GM10248 (cell line): ENCODE results near the gene MRPS11.

ENCODE experiments used
- CTCF ChIA-PET: fragments of 300-600 bp; sonication (Branson Sonifier 250); formaldehyde crosslinking; extraction: SDS; loops from one replicate; lab custom pipeline; 2021; ENCODE audit warnings: antibody characterized with exemption; lab: Yijun Ruan, JAX
- POLR2A ChIA-PET: fragments of 350-650 bp; sonication (Branson Sonifier 250); formaldehyde crosslinking; extraction: SDS; loops from one replicate; lab custom pipeline; 2020; ENCODE audit warnings: antibody characterized with exemption; lab: Yijun Ruan, JAX
- DNase-seq: peaks from one replicate; pipeline ENCODE4 v3.0.0; 2012; ENCODE audit errors: extremely low spot score
- TF ChIP-seq, protein P1 (sequence below): IDR thresholded peaks from 2 replicates; pipeline ENCODE4 v1.5.1; 2012; ENCODE audit warnings: mild to moderate bottlenecking, low read depth; ENCODE audit errors: extremely low read depth, missing control alignments, control extremely low read depth

MRPS11 gene

DNA sequence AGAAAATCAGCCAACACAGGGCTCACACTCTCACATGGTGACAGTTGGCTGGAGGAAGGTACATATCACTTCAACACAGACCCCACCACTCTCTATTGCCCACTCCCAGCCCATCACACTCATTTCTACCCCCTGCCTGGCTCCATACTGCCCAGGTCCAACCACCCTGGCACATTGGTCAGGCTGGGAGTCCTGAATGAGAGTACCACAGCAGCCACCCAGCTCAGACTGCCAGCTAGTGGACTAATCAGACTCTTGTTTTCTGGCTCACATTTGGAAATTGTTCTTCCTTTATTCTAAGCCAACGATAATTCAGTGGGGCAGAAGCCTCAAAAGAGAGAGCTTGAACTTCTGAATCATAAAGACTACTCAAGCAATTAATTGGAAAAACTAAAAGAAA is 20.3 kb upstream of the MRPS11 start:
- TF ChIP-seq, protein P1, sequence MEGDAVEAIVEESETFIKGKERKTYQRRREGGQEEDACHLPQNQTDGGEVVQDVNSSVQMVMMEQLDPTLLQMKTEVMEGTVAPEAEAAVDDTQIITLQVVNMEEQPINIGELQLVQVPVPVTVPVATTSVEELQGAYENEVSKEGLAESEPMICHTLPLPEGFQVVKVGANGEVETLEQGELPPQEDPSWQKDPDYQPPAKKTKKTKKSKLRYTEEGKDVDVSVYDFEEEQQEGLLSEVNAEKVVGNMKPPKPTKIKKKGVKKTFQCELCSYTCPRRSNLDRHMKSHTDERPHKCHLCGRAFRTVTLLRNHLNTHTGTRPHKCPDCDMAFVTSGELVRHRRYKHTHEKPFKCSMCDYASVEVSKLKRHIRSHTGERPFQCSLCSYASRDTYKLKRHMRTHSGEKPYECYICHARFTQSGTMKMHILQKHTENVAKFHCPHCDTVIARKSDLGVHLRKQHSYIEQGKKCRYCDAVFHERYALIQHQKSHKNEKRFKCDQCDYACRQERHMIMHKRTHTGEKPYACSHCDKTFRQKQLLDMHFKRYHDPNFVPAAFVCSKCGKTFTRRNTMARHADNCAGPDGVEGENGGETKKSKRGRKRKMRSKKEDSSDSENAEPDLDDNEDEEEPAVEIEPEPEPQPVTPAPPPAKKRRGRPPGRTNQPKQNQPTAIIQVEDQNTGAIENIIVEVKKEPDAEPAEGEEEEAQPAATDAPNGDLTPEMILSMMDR = no peak
- ChIA-PET POLR2A (no interaction called here), CTCF (interaction anchor here (0.9 to 3.8 kb wide), 3 partner anchors 8 to 202 kb away, joined by 3 to 21 read pairs (median 3); no protein-coding TSS in a partner anchor)
- no peak for DNase-seq

DNA sequence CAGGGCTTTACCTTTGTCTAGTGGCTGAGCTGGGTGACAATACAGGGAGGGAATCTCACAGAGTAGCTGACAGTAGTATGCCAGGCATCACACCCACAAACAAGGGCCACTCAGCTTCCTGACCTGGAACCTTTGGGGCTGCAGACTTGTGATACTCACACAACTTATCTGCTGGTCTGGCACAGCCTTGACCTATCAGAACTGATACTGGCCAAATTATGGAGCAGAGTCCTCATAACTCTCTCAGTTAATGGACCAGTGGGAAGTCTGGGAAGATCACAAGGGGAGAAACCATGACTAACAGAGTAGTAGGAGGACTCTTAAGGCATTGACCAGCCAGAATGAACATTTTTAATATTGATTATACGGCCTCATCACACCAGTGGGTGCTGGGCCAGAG is 19.8 kb upstream of the MRPS11 start:
- TF ChIP-seq, protein P1 = no peak
- DNase-seq = no peak
- CTCF ChIA-PET = interaction anchor here (0.8 to 3.8 kb wide), 4 partner anchors 8 to 202 kb away, joined by 3 to 21 read pairs (median 3); no protein-coding TSS in a partner anchor
- POLR2A ChIA-PET = no interaction called here

DNA sequence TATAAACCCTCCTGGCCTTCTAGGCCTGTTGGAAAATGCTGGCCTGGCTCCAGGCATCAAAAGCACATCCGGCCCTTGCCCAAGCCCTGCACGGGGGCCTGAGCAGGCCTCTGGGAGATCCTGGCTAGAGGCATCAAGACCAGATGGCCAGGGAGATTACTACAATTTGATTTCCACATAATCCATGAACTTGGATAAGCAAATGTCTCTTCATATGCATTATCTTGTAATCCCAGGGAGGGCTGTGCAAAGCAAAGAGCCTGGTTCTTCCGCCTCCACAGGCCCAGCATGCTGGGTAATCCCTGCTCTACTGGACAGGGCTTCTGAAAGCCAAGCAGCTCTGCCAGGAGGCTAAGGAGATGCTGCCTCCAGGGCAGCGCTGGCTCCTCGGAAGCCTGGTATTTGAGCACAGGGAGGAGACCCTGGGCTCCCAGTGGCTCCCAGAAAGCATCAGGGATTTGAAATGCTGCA is 18.5 kb upstream of the MRPS11 start:
- ChIA-PET CTCF (interaction anchor here (0.7 to 8.0 kb wide), 8 partner anchors 10 to 287 kb away, joined by 3 to 95 read pairs (median 3); partner anchors contain the start of genes MRPL46 and MRPS11), POLR2A (no interaction called here)
- TF ChIP-seq, protein P1 = no peak
- DNase-seq = no peak

DNA sequence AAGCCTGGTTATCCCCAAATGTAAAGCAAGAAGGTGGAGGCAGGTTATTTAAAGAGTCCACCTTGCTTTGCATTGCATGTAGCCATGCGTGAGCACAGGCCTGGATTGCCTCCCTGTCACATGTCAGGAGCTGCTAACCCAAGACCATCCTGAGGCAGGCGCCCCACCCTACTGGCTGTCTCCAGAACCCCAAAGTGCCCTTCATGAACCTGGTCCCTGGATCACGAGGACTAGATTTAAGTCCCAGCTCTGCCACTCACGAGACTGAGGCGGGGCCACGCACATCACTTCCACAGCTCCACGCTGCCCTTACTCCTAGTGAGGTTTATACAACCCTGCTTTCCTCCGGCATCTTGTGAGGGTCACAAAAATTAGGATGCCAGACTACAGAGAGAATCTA is 17.9 kb upstream of the MRPS11 start:
- CTCF ChIA-PET = interaction anchor here (0.7 to 8.0 kb wide), 11 partner anchors 7 to 286 kb away, joined by 3 to 95 read pairs (median 3); partner anchors contain the start of genes MRPL46 and MRPS11
- TF ChIP-seq, protein P1 = no peak
- POLR2A ChIA-PET = no interaction called here
- no peak for DNase-seq

DNA sequence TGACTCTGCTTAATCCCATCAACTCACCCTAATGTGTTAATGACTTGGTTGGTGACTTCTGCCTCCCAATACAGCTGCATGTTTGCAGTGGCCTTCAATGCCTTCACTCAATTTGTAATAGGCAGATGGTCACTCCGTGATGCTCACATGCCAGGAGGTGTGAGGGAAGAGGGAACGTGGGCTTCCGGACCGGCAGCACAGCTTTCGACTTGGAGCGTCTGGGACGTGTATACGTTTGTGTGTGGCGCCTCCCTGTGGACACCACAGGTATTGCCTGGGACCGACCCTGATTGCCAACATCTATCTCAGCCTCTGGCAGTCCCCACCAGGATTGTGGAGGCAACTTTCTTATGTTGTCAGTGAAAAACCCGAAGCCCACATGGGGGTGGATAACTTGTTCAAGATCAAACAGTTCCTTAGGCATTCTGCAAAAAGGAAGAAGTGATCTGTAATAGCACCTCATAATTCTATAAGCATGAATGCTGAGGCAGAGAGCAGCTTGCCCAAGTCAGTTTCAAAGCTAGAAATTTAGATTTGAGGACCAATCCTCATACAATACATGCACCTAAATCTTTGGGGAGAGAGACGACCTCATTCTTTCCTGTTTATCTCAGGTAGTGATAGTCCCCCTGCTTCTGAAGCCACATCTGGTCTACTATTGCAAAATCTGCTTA is 17.2 kb upstream of the MRPS11 start:
- POLR2A ChIA-PET = no interaction called here
- CTCF ChIA-PET = interaction anchor here (0.6 to 8.0 kb wide), 14 partner anchors 8 to 286 kb away, joined by 3 to 95 read pairs (median 3); partner anchors contain the start of genes MRPL46 and MRPS11
- TF ChIP-seq, protein P1 = peak; percentile 58
- DNase-seq = peak; percentile 71

DNA sequence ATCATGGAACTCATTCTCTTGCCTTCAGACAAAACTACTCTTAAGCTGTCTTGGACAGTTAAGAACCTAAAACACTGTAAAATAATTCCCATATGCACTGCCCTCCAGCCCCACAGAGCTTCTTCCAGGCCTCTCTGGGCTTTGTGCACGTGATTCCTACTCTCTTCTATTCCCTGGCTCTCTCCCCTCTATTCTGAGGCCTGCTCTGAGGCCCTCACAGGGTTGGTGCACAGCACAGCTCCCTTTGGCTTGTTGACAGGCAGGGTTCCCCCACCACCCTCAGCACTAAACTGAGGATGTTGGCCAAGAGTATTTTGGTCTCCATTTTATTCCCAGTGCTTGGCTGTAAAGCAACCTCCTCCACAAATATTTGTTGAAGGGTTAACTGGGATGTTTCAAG is 13.9 kb upstream of the MRPS11 start:
- ChIA-PET POLR2A (no interaction called here), CTCF (interaction anchor here (1.5 to 8.0 kb wide), 2 partner anchors 13 to 14 kb away, joined by 3 to 95 read pairs; partner anchors contain the start of genes MRPL46 and MRPS11)
- TF ChIP-seq, protein P1 = no peak
- no peak for DNase-seq
